GM03348 (cell line): ENCODE results near the gene PIGL.
"Not testable (repeated sequence)": the region's sequence is repeated elsewhere in the genome, so short reads cannot be mapped to it uniquely, and the experiment has no call there.

Experiments used
- DNase-seq: peaks from one replicate; pipeline ENCODE4 v3.0.0; 2012; ENCODE audit warnings: low spot score

The PIGL gene

DNA sequence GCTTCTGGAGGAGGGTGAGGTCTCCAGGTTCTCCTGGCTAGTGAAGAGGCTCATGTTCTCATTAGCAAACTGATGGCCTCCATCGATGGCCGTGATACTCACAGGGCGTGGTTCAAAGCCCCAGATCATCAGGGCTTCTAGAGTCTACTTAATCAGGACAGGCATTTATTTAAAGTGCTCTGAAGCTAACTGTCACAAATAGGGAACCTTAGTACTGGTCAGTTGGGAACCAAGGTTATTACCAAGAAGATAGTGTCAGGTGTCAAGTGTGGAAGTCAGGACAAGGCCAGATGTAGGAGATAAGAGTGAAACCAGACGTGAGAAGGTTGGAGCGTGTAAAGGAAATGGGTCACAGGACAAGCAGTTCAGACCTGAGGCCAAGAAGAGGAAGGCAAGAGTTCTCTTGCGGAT, 56.9 kb downstream of the PIGL start:
- no peak for DNase-seq

- DNase-seq, result no peak
These were observed 58.0 kb downstream of the PIGL start for GRCh38 chr17:16275024-16275423.

GRCh38 chr17:16277163-16277562, 60.2 kb downstream of the PIGL start:
- DNase-seq, result no peak

GRCh38 chr17:16281351-16281750, 64.3 kb downstream of the PIGL start:
- peak; percentile 57 for DNase-seq

DNA sequence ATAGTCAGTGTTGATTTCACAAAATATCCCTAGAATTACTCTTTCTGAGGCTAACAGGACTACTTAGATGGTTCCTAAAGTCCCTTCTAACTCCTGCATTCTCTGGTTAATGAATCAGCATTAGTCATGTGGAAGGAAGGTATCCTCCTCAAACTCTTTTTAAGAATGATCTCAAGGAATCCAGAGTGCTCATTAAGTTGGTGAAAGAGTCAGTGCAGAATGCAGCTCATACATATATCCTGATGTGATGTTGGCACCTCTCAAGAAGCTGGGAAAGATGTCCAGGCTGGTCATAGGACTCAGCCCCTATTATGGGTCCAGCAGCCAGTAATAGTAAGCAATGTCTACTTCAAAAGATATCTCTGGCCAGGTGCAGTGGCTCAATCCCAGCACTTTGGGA, 65.5 kb downstream of the PIGL start:
- peak; percentile 73 for DNase-seq

- DNase-seq, result peak; percentile 42
These were observed 66.7 kb downstream of the PIGL start for GRCh38 chr17:16283705-16284104.

DNA sequence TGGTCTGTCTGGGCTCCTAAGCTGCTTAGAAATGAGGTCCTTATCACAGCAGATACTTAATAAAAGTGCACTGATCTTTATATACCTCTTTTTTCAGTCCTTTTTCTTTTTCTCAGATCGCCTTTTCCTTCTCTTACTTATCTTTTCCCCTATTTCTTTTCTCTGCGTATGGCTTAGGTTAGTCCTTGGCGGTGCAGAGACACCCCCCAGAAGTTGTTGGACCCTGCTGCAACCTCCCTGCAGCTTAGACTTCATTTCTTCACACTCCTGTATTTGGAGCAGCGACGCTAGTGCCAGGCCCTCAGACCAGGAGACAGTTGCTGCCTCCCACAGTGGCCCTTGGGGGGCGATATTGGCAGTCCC, 68.6 kb downstream of the PIGL start:
- no peak for DNase-seq

DNA sequence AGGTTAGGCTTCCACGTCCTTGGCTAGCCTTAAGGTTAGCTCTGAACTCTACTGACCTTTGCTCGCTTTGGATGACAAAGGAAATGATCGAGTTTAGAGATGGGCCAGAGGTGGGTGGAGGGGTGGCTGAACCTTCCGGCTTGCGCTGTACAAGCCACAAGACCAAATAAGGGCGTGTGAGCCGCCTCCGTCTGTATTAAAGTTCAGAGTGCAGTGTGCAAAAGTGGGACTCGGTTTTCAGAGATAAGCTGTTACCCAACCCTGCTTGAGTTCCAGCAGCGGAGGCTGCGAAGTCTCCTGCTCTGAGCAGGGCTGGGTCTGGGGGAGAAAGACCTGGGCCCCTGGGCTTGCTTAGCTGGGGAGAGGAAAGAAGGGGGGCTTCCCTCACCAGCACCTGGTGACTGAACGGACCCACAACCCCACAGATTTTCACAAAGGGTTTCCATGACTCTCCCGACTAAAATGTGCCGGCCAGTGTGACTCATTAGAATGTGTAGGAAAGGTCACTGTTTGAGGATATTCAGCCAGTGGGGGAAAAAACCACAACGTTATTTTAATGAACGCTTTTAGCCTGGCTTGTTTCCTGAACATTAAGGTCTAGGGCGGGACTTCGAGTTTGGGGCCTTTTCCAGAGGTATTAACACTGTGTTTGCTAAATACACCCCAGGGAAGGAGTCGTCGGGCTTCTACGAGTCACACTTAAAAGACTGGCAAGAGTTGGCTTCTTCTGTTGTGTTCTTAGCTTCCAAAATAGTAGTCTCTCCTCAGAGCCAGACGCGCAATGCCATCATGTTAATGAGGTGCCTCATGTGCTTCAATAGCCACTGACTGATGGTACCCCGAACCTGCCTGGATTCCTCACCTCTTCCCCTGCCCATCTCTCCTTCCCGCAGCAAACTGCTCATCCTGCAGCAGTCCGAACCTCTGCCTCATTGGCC, 69.3 kb downstream of the PIGL start:
- peak; percentile 89 for DNase-seq

DNA sequence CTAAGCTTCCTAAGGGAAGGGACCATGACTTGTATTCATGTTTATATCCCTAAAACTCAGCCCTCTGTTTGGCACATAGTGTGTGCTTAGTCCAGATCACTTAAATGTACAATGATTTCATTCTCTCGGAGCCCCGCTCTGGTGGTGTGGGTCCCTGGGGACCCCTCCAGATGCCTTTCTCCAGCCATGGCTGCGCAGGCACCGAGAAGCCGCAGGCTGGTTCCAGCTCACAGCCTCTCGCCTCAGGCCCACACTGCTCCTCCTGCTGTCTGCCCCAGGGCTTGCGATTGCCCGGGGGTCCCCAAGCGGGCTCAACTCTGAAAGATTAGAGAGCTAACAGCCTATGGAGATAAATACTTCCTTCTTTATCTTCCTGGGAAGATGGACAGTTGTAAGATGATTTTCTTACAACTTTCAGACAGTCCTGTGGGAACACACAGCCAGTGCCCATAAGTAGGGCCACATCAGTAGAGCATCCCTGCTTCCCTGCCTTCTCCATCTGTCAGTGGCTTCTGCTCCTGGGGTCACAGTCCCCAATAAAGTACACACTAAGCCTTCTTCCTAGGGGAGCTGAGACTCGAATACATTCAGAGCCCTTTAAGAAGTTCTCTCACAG, 70.0 kb downstream of the PIGL start:
- no peak for DNase-seq

DNA sequence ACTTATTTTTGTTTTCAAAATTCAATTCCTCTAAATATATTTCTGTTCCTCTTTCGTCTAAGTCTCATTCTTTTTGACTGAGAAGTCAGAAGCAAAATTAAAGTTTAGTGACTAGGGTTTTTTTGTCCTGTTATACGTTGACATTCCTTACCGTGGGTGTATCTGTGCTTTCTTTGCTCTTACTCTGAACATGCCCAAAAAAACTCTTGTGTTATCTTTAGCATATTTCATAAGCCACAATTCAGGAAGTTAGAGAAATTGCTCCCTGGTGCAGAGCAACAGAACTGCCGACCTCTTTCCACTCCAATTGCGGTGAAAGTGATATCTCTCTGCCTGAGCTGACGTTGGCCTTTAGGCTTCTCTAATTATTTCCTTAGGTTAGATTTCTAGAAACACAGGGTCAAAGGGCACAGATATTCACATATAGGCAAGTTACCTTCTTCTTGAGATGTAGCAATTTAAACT, 70.6 kb downstream of the PIGL start:
- DNase-seq, result peak; percentile 79

DNA sequence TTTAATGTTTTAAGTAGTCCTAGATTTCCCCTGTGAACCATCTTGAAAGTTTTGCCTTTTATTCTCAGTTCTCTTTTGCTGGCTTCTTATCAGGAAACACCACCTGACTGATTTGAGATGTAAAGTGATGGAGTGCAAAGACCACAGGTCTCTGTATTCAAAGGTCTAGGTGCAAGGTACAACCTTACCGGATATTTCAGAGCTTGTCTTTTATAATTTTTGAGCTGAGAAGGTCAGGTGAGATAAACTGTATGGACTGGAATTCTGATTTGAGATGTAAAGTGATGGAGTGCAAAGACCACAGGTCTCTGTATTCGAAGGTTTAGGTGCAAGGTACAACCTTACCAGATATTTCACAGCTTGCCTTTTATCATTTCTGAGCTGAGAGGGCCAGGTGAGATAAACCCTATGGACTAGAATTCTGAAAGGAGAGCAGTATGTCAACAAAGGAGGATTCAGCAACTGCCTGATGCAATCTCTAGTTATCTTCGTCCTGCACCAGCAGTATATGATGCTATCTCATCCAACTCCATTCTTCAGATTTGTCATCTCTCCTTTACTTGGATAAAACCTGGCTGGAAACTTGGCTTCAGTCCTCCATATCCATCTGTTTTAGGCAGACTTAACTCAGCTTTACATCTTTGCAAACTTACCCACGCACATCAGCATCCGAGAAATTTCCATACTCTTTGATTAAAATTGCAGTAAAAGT, 72.0 kb downstream of the PIGL start:
- no peak for DNase-seq

DNA sequence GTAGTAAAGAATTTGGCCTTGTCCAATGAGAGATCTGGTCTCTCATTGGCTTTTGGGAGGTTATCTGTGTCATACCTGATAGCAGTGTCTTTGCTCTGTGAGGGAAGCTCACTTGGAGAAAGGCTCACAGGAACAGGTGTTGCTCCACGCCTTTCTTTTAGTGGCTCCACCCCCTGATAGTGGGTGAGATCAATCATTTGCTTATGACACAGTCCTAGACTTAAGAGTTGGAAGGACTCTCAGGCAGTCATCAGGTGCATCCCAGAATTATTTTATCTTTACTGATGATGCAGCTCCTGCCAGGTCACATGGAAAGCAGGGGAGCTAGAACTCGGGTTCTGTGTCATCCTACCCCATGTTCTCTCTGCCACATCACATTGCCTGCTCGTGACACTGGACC, 76.9 kb downstream of the PIGL start:
- no peak for DNase-seq

DNA sequence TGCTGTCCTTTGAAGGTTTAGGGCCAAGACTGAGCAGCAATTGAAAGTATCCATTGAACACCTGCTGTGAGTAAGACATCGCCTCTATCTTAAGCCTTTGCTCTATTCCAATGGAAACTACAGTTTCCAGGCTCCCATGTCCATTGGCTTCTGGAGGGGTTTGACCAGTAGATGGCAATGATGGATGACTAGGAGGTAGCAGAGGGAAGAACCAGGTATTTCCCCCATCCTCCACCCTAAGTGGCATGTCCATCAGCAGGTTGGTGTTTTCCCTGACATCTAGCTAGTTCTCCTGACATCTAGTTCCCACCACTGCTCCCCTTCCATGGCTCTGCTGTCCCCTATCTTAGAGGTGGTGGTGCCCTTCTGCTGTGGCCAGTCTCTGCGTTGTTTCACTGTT, 77.5 kb downstream of the PIGL start:
- no peak for DNase-seq

GRCh38 chr17:16296072-16296471, 79.1 kb downstream of the PIGL start:
- DNase-seq, result not testable (repeated sequence)

DNA sequence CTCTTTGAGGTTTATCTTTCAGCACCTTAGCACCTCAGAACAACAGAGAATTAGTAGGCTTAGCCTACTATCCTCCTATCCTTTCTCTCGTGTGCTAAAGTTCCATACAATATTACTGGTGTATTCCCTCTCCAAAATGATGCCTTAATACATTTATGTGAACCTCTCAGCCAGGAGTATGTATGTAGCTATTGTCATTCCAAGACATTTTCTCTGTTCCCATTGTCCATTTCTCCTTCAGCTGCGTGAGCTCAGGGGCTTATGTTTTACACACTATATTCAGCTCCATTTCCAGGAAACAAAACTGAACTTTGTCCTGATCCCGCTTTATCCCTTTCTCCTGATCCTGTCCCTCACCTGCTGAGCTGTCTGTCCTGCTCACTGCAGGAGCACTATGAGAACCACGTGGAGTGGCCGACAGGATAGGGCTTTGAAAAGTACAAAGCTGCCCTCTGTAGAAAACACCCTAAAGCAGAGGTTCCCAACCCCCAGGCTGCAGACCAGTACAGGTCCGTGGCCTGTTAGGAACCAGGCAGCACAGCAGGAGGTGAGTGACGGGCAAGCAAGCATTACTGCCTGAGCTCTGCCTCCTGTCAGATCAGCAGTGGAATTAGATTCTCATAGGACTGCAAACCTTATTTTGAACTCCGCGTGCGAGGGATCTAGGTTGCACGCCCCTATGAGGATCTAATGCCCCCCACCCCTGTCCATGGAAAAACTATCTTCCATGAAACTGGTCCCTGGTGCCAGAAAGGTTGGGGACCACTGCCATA, 80.5 kb downstream of the PIGL start:
- no peak for DNase-seq

GRCh38 chr17:16298140-16298662, 81.2 kb downstream of the PIGL start:
- no peak for DNase-seq

- no peak for DNase-seq
These were observed 83.5 kb downstream of the PIGL start for GRCh38 chr17:16300554-16300953.

DNA sequence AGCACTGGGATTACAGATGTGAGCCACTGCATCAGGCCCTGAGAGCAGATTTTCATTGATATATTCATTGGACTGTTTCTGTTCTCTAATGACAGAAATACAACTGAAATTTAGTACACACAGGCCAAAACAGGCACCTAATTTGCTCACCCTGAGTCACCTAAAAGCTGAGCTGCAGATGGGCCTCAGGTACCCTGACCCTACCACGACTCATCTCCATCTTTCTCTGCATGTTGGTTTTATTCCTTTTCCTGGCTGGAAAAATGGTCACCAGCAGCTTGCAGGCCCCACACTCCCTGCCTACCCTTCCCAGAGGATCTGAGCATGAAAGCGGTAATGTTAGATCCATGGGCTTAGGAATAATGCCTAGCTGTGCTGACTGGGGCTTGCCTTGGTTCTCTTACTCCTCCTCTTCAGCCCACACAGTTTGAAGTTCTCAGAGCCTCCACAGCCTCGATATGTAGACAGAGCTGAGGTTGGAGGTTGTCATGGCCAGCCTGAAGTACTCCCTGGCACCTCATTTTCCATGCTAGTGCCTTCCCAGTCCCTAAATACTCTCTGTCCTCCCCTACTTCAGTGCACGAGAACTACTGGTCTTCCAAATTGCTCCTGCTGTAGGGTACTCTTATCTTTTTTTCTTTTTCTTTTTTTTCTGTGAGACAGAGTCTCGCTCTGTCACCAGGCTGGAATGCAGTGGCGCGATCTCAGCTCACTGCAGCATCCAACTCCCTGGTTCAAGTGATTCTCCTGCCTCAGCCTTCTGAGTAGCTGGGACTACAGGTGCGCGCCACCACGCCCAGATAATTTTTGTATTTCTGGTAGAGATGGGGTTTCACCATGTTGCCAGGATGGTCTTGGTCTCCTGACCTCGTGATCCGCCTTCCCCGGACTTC, 85.2 kb downstream of the PIGL start:
- no peak for DNase-seq

DNA sequence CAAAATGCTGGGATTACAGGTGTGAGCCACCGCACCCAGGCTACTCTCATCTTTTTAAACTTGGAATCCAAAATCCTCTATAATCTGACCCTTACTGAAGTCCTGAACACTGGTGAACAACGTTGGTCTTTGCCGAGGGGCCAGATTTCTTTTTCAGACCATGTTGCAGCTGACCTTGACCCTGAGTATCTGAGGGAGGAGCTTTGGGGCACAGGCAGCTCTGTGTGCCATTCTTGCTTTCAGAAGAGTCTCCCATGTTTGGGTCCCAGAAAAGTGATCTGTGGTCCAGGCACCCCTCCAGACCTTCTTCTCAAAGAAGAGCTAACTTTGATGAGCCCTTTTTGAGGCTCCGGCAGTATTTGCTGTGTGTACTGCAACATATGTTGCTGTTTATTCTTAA, 85.8 kb downstream of the PIGL start:
- no peak for DNase-seq

DNA sequence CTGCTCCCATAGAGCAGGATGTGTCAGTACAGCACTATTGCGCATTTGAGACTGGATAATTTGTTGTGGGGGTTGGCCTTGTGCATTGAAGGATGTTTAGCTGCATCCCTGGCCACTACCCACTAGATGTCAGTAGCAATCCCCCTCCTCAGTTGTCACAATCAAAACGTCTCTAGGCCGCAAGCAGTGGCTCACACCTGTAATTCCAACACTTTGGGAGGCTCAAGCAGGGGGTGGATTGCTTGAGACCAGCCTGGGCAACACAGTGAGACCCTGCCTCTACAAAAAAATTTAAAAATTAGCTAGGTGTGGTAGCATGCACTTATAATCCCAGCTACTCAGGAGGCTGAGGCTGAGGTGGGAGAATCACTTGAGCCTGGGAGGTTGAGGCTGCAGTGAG, 87.8 kb downstream of the PIGL start:
- DNase-seq, result no peak

DNA sequence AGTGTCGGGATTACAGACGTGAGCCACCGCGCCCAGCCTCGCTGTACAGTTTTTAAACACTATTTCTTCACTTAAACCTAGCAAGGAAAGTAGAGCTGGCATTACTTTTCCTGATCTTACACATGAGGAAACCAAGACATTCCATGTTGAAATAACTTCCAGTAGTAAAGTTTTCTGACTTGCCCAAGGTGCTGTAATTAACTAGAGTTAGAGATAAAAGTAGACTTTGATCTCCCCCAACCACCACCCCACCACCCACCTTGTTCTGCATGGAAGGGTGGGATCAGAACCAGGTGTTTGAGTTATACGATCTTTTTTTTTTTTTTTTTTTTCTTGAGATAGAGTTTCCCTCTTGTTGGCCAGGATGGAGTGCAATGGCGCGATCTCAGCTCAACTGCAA, 89.2 kb downstream of the PIGL start:
- no peak for DNase-seq
